WI38 (cell line): Measurements from ENCODE around the gene DPP8.

ENCODE experiments used
- H3K4me3 ChIP-seq: 2 replicates; pipeline ENCODE4 v1.5.1; 2011; ENCODE audit warnings: low read depth, mild to moderate bottlenecking, control low read depth, low read length
- CTCF ChIP-seq: IDR thresholded peaks from 2 replicates; pipeline ENCODE4 v1.5.1; 2012; ENCODE audit warnings: low read depth, mild to moderate bottlenecking, control low read depth, low read length

Gene DPP8

GRCh38 chr15:65532738-65533051, 15.2 kb upstream of the DPP8 start:
- no peak for TF ChIP-seq CTCF
- H3K4me3 ChIP-seq = no peak overlapping the region

- H3K4me3 ChIP-seq = peak within 1 kb of the TSS; percentile 84
- no peak for TF ChIP-seq CTCF
These were observed 13.0 kb upstream of the DPP8 start, which contains the start of gene HACD3 for GRCh38 chr15:65530318-65531111. Gene HACD3 (plus strand): TSS chr15:65530463. CDS start chr15:65530632, 169 bp downstream.

- peak overlapping the region; percentile 84 for H3K4me3 ChIP-seq
- TF ChIP-seq CTCF = no peak
These were observed 12.4 kb upstream of the DPP8 start for GRCh38 chr15:65529762-65530317.

GRCh38 chr15:65528461-65529060, 11.1 kb upstream of the DPP8 start:
- H3K4me3 ChIP-seq = no peak overlapping the region
- no peak for TF ChIP-seq CTCF

- no peak overlapping the region for H3K4me3 ChIP-seq
- TF ChIP-seq CTCF = no peak
These were observed 8.1 kb upstream of the DPP8 start for GRCh38 chr15:65525622-65526021.

GRCh38 chr15:65524226-65524625, 6.7 kb upstream of the DPP8 start:
- TF ChIP-seq CTCF = no peak
- no peak overlapping the region for H3K4me3 ChIP-seq

- H3K4me3 ChIP-seq = no peak overlapping the region
- TF ChIP-seq CTCF = no peak
These were observed 3.9 kb upstream of the DPP8 start for GRCh38 chr15:65521350-65521749.
